ENCODE measurements around the gene TAOK3. TPM values are rescaled to one million over a fixed set of nuclear protein-coding genes. Genes with fewer than 3 reads are reported as not detected.

The TAOK3 gene
- total and polyA plus RNA-seq, 2 donors (not counting 1 experiment from before 2014, with no cell fraction given), result 30.0 to 80.4 TPM

DNA sequence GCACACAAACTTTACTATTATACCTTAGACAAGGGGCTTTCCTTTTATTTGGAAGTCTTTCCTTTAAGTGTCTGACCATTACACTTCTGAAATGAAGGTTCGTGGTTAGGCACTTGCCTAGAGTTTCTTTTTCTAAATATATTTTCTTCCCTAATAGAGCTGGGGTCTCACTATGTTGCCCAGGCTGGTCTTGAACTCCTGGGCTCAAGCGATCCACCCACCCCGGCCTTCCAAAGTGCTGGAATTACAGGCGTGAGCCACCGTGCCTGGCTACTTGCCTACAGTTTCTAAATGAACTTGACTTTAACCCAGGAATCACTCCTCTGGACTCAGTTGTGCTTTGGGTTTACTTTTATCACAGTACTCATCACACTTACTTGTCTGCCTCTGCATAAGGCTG, 179.2 kb downstream of the TAOK3 start:
- H3K27ac Mint-ChIP-seq, result no peak overlapping the region
- no peaks in the 10 kb centered on the region for H3K27me3 ChIP-seq (replicated peaks in 1 of 4; ENCODE audit: control extremely low read depth in 1 of 4, control insufficient read depth in 3 of 4, insufficient read depth in 4 of 4, low read length in 3 of 4)
- ATAC-seq (ENCODE audit: low read depth), result no peak

DNA sequence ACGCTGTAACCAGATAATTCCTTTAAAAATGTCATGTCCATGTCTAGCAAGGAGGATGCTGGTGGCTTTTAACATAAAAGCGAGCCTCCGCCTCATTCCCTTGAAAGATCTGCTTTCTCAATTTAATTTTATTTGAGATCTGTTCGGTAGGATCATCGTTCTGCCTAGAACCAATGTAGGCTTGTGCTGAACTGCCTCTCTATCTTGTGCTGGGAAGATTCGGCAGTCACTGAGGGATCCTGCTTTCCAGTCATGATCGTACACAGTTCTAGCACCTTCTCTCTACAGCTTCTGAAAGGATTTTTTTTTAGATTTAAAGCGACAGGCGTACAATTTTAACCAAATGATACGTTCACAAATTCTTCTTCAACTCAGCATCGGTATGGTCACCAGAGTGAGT, 182.4 kb downstream of the TAOK3 start:
- CTCF ChIA-PET, result no interaction called here
- no peaks in the 10 kb centered on the region for H3K9me3 ChIP-seq (ENCODE audit: control extremely low read depth in 1 of 3, control insufficient read depth in 2 of 3, insufficient read depth in 1 of 3, low read length in 2 of 3)
- no peak for ATAC-seq (ENCODE audit: low read depth)

More for the DNA sequence above, 179.2 kb downstream of the TAOK3 start:
- 92% methylated on average over 4 of the region's 5 CpGs for WGBS (ENCODE audit: insufficient coverage)
- H3K4me3 Mint-ChIP-seq, result no peak overlapping the region
- H3K4me3 ChIP-seq (ENCODE audit: control extremely low read depth in 1 of 5, extremely low read depth in 1 of 5, insufficient read depth in 1 of 5, low read depth in 2 of 5, low read length in 4 of 5), result no peak overlapping the region
- intact Hi-C loops (cut with micrococcal nuclease), result no loop called here
- H3K36me3 ChIP-seq (replicated peaks in 1 of 2; ENCODE audit: control extremely low read depth in 1 of 2, control insufficient read depth in 1 of 2, extremely low read depth in 1 of 2, insufficient read depth in 2 of 2, low read length in 1 of 2), result peaks cover 15 to 49% of the 10 kb centered on the region in 2 experiments
- H3K9me3 Mint-ChIP-seq (ENCODE audit: insufficient read depth), result no peaks in the 10 kb centered on the region
- H3K27ac ChIP-seq (ENCODE audit: low read length in 2 of 2), result no peak overlapping the region
- no peaks in the 10 kb centered on the region for H3K4me1 Mint-ChIP-seq
- no peaks in the 10 kb centered on the region for H3K9me3 ChIP-seq (ENCODE audit: control extremely low read depth in 1 of 3, control insufficient read depth in 2 of 3, insufficient read depth in 1 of 3, low read length in 2 of 3)
- no peak for TF ChIP-seq EZH2 (IDR thresholded peaks at IDR 0.05; ENCODE audit: borderline replicate concordance, insufficient read depth, low read depth, low read length, poor library complexity, severe bottlenecking)
- TF ChIP-seq, protein P1, sequence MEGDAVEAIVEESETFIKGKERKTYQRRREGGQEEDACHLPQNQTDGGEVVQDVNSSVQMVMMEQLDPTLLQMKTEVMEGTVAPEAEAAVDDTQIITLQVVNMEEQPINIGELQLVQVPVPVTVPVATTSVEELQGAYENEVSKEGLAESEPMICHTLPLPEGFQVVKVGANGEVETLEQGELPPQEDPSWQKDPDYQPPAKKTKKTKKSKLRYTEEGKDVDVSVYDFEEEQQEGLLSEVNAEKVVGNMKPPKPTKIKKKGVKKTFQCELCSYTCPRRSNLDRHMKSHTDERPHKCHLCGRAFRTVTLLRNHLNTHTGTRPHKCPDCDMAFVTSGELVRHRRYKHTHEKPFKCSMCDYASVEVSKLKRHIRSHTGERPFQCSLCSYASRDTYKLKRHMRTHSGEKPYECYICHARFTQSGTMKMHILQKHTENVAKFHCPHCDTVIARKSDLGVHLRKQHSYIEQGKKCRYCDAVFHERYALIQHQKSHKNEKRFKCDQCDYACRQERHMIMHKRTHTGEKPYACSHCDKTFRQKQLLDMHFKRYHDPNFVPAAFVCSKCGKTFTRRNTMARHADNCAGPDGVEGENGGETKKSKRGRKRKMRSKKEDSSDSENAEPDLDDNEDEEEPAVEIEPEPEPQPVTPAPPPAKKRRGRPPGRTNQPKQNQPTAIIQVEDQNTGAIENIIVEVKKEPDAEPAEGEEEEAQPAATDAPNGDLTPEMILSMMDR (IDR thresholded peaks at IDR 0.05), result no peak
- no peaks in the 10 kb centered on the region for H3K79me2 ChIP-seq (ENCODE audit: control insufficient read depth, insufficient read depth, low read length)
- no peaks in the 10 kb centered on the region for H4K20me1 ChIP-seq (ENCODE audit: control insufficient read depth, insufficient read depth, low read length, poor library complexity, severe bottlenecking)
- H3K4me2 ChIP-seq (replicated peaks; ENCODE audit: low read depth, low read length, poor library complexity, severe bottlenecking), result no peak overlapping the region
- ChIA-PET POLR2A (no interaction called here), CTCF (interaction anchor here (0.9 to 1.6 kb wide), 2 partner anchors 11 to 184 kb away, joined by 3 to 7 read pairs; no protein-coding TSS in a partner anchor)
- H2AFZ ChIP-seq (ENCODE audit: insufficient read depth, low read depth, low read length, poor library complexity, severe bottlenecking), result no peak overlapping the region
- no peaks in the 10 kb centered on the region for H3K4me1 ChIP-seq (ENCODE audit: control insufficient read depth in 2 of 2, insufficient read depth in 2 of 2, low read length in 2 of 2)
- no peaks in the 10 kb centered on the region for H3K27me3 Mint-ChIP-seq
- no peak for DNase-seq
- no peak overlapping the region for H3K9ac ChIP-seq (ENCODE audit: low read length)

More for the DNA sequence above, 182.4 kb downstream of the TAOK3 start:
- Histone ChIP-seq H3K4me2 (replicated peaks; ENCODE audit: low read depth, low read length, poor library complexity, severe bottlenecking) (no peak overlapping the region), H3K27ac (ENCODE audit: low read length in 2 of 2) (no peak overlapping the region), H3K9ac (ENCODE audit: low read length) (no peak overlapping the region), H3K4me3 (ENCODE audit: control extremely low read depth in 1 of 5, extremely low read depth in 1 of 5, insufficient read depth in 1 of 5, low read depth in 2 of 5, low read length in 4 of 5) (no peak overlapping the region), H3K4me1 (ENCODE audit: control insufficient read depth in 2 of 2, insufficient read depth in 2 of 2, low read length in 2 of 2) (no peaks in the 10 kb centered on the region), H3K79me2 (ENCODE audit: control insufficient read depth, insufficient read depth, low read length) (no peaks in the 10 kb centered on the region), H3K36me3 (replicated peaks in 1 of 2; ENCODE audit: control extremely low read depth in 1 of 2, control insufficient read depth in 1 of 2, extremely low read depth in 1 of 2, insufficient read depth in 2 of 2, low read length in 1 of 2) (peaks cover 16 to 45% of the 10 kb centered on the region in 2 experiments), H4K20me1 (ENCODE audit: control insufficient read depth, insufficient read depth, low read length, poor library complexity, severe bottlenecking) (no peaks in the 10 kb centered on the region), H2AFZ (ENCODE audit: insufficient read depth, low read depth, low read length, poor library complexity, severe bottlenecking) (no peak overlapping the region), H3K27me3 (replicated peaks in 1 of 4; ENCODE audit: control extremely low read depth in 1 of 4, control insufficient read depth in 3 of 4, insufficient read depth in 4 of 4, low read length in 3 of 4) (no peaks in the 10 kb centered on the region)
- Mint-ChIP-seq H3K4me1 (peaks cover 7% of the 10 kb centered on the region), H3K27me3 (no peaks in the 10 kb centered on the region), H3K9me3 (ENCODE audit: insufficient read depth) (no peaks in the 10 kb centered on the region), H3K4me3 (no peak overlapping the region), H3K27ac (no peak overlapping the region)
- no peak for TF ChIP-seq EZH2 (IDR thresholded peaks at IDR 0.05; ENCODE audit: borderline replicate concordance, insufficient read depth, low read depth, low read length, poor library complexity, severe bottlenecking)
- TF ChIP-seq, protein P1 (IDR thresholded peaks at IDR 0.05), result no peak
- intact Hi-C loops (cut with micrococcal nuclease), result no loop called here
- no peak for DNase-seq
- POLR2A ChIA-PET, result interaction anchor here (0.5 kb wide), 1 partner anchor 8 kb away, joined by 6 read pairs; no protein-coding TSS in a partner anchor
- WGBS (ENCODE audit: insufficient coverage), result 100% methylated on average over 5 of the region's 11 CpGs

All from B cell (primary cell).